HEK293 (cell line): Measurements from ENCODE around the gene MRM1.

ENCODE experiments used
- CTCF ChIA-PET: fragments of 350-600 bp; formaldehyde crosslinking; extraction: SDS; loops from one replicate; lab custom pipeline; 2021; ENCODE audit warnings: antibody characterized with exemption; lab: Yijun Ruan, JAX
- POLR2A ChIA-PET: fragments of 300-600 bp; formaldehyde crosslinking; extraction: SDS; loops from one replicate; lab custom pipeline; 2020; ENCODE audit warnings: antibody characterized with exemption, inconsistent platforms; lab: Yijun Ruan, JAX
- H3K27ac ChIP-seq: fragments of 200-500 bp; sonication (Bioruptor generic); 2 replicates; pipeline ENCODE4 v1.5.1; 2014; ENCODE audit warnings: low read depth, low read length, control low read depth, inconsistent platforms; ENCODE audit errors: extremely low read depth
- H3K36me3 ChIP-seq, 2 experiments: fragments of 200-500 bp in 1 of 2; sonication (Bioruptor generic) in 1 of 2; 1 replicate in 1 of 2; 2 replicates in 1 of 2; pipeline ENCODE4 v1.5.1; 2014 to 2017; ENCODE audit warnings: inconsistent platforms in 2 of 2, low read length in 2 of 2; ENCODE audit not compliant: control insufficient read depth in 2 of 2, insufficient read depth in 1 of 2
- H3K4me1 ChIP-seq: fragments of 200-500 bp; sonication (Bioruptor generic); 2 replicates; pipeline ENCODE4 v1.5.1; 2014; ENCODE audit warnings: mild to moderate bottlenecking, low read length, inconsistent platforms; ENCODE audit not compliant: control insufficient read depth, insufficient read depth
- H3K4me3 ChIP-seq: 2 replicates; pipeline ENCODE4 v1.5.1; 2011; ENCODE audit warnings: low read depth, mild to moderate bottlenecking, control low read depth, low read length, moderate library complexity
- H3K9me3 ChIP-seq: fragments of 200-500 bp; sonication (Bioruptor generic); 2 replicates; pipeline ENCODE4 v1.5.1; 2014; ENCODE audit warnings: low read depth, low read length, inconsistent platforms; ENCODE audit not compliant: control insufficient read depth, insufficient read depth
- EGR2 ChIP-seq: fragments of 450-650 bp; formaldehyde crosslinking; IDR thresholded peaks from 2 replicates; pipeline ENCODE4 v1.5.1; 2016; ENCODE audit warnings: low read depth, missing biosample characterization, missing genetic modification characterization
- FEZF1 ChIP-seq: fragments of 450-650 bp; formaldehyde crosslinking; IDR thresholded peaks from 2 replicates; pipeline ENCODE4 v1.5.1; 2016; ENCODE audit warnings: missing biosample characterization, missing genetic modification characterization
- KLF1 ChIP-seq: fragments of 450-650 bp; formaldehyde crosslinking; IDR thresholded peaks from 2 replicates; pipeline ENCODE4 v1.5.1; 2016; ENCODE audit warnings: missing biosample characterization, missing genetic modification characterization
- KLF17 ChIP-seq: fragments of 450-650 bp; formaldehyde crosslinking; IDR thresholded peaks from 2 replicates; pipeline ENCODE4 v1.5.1; 2016; ENCODE audit warnings: missing biosample characterization, missing genetic modification characterization
- SETDB1 ChIP-seq: IDR thresholded peaks from one replicate; pipeline ENCODE4 v1.6.1; 2017; ENCODE audit warnings: mild to moderate bottlenecking, low read length, moderate library complexity, mixed read lengths; ENCODE audit not compliant: insufficient read length
- ZFHX2 ChIP-seq: fragments of 450-650 bp; formaldehyde crosslinking; conservative IDR thresholded peaks from 2 replicates; pipeline ENCODE4 v1.5.1; 2016; ENCODE audit warnings: missing biosample characterization, missing genetic modification characterization
- ZNF121 ChIP-seq: fragments of 450-650 bp; formaldehyde crosslinking; IDR thresholded peaks from 2 replicates; pipeline ENCODE4 v1.5.1; 2016; ENCODE audit warnings: missing biosample characterization, missing genetic modification characterization
- ZNF140 ChIP-seq: fragments of 450-650 bp; formaldehyde crosslinking; IDR thresholded peaks from 2 replicates; pipeline ENCODE4 v1.5.1; 2016; ENCODE audit warnings: missing biosample characterization, missing genetic modification characterization
- ZNF223 ChIP-seq: fragments of 450-650 bp; formaldehyde crosslinking; IDR thresholded peaks from 2 replicates; pipeline ENCODE4 v1.5.1; 2016; ENCODE audit warnings: missing biosample characterization, missing genetic modification characterization
- ZNF248 ChIP-seq: fragments of 450-650 bp; formaldehyde crosslinking; IDR thresholded peaks from 2 replicates; pipeline ENCODE4 v1.5.1; 2017; ENCODE audit warnings: missing biosample characterization, missing genetic modification characterization
- ZNF362 ChIP-seq: fragments of 450-650 bp; formaldehyde crosslinking; IDR thresholded peaks from 2 replicates; pipeline ENCODE4 v1.5.1; 2016; ENCODE audit warnings: missing biosample characterization, missing genetic modification characterization
- ZNF394 ChIP-seq: fragments of 450-650 bp; formaldehyde crosslinking; IDR thresholded peaks from 2 replicates; pipeline ENCODE4 v1.5.1; 2016; ENCODE audit warnings: missing biosample characterization, missing genetic modification characterization, mild to moderate bottlenecking, moderate library complexity, borderline replicate concordance
- ZNF449 ChIP-seq: fragments of 450-650 bp; formaldehyde crosslinking; IDR thresholded peaks from 2 replicates; pipeline ENCODE4 v1.5.1; 2017; ENCODE audit warnings: missing biosample characterization, mild to moderate bottlenecking, missing genetic modification characterization, moderate library complexity
- ZNF692 ChIP-seq: fragments of 450-650 bp; formaldehyde crosslinking; IDR thresholded peaks from 2 replicates; pipeline ENCODE4 v1.5.1; 2016; ENCODE audit warnings: missing biosample characterization, missing genetic modification characterization
- ZSCAN5A ChIP-seq: fragments of 450-650 bp; formaldehyde crosslinking; IDR thresholded peaks from 2 replicates; pipeline ENCODE4 v1.5.1; 2016; ENCODE audit warnings: missing biosample characterization, missing genetic modification characterization

The MRM1 gene

GRCh38 chr17:36594626-36595401 is 6.6 kb upstream of the MRM1 start:
- CTCF ChIA-PET: interaction anchor here (0.7 to 1.1 kb wide), 4 partner anchors 8 to 727 kb away, joined by 3 to 7 read pairs (median 4); no protein-coding TSS in a partner anchor
- Histone ChIP-seq H3K27ac (no peak overlapping the region), H3K36me3 (peaks cover 0 to 71% of the 10 kb centered on the region in 2 experiments; a peak in 2 of 3 replicates), H3K4me1 (peaks cover 10% of the 10 kb centered on the region; the same call in 1 of the 2 replicates), H3K4me3 (no peak overlapping the region), H3K9me3 (no peaks in the 10 kb centered on the region)
- TF ChIP-seq ZNF140 (tag by site-specific recombination) (no peak), ZNF223 (tag by site-specific recombination) (no peak), ZNF362 (tag by site-specific recombination) (no peak), FEZF1 (no peak), ZNF248 (tag by site-specific recombination) (no peak), EGR2 (tag by site-specific recombination) (no peak), ZNF121 (tag by site-specific recombination) (no peak), ZNF449 (tag by site-specific recombination) (no peak)
- POLR2A ChIA-PET: interaction anchor here (0.7 to 1.4 kb wide), 3 partner anchors 8 to 49 kb away, joined by 3 to 6 read pairs (median 3); no protein-coding TSS in a partner anchor

GRCh38 chr17:36597226-36597625 is 4.2 kb upstream of the MRM1 start:
- Histone ChIP-seq H3K27ac (no peak overlapping the region), H3K9me3 (no peaks in the 10 kb centered on the region), H3K4me3 (no peak overlapping the region), H3K4me1 (peaks cover 12% of the 10 kb centered on the region; the same call in 1 of the 2 replicates), H3K36me3 (peaks cover 0 to 64% of the 10 kb centered on the region in 2 experiments; a peak in 2 of 3 replicates)
- TF ChIP-seq KLF1 (tag by site-specific recombination): peak; percentile 96
- no peak for TF ChIP-seq ZSCAN5A (tag by site-specific recombination)
- TF ChIP-seq EGR2 (tag by site-specific recombination): peak; percentile 56; the same call in 1 of the 2 replicates
- no peak for TF ChIP-seq SETDB1
- TF ChIP-seq ZNF394 (tag by site-specific recombination): peak; percentile 13; the same call in 1 of the 2 replicates
- no peak for TF ChIP-seq ZNF692 (tag by site-specific recombination)
- TF ChIP-seq KLF17 (tag by site-specific recombination): peak; percentile 90; the same call in 1 of the 2 replicates
- TF ChIP-seq ZFHX2 (tag by site-specific recombination): peak; percentile 50
- ChIA-PET CTCF (interaction anchor here (1.0 kb wide), 1 partner anchor 63 kb away, joined by 3 read pairs; no protein-coding TSS in a partner anchor), POLR2A (interaction anchor here (0.5 kb wide), 1 partner anchor 9 kb away, joined by 6 read pairs; no protein-coding TSS in a partner anchor)
